ENCODE measurements around the gene AUTS2.

DNA sequence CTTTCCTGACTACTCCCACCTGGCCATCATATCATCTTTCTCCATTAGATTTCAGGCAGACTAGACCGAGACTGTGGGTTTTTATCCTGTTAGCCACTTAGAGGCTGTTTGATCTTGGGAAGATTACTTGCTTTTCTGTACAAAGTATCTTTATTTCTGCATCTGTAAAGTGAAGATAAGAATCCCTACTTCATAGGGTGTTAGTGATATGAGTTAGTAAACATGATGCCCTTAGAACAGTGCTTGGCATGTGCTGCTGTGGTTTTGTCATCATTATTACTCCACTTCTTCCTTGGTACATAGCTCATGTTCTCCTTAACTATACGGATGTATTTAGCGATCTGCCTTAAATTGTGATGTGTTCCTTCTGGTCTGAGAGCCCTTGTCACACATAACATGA is 165.2 kb downstream of the AUTS2 start:
- TF ChIP-seq, protein P1, sequence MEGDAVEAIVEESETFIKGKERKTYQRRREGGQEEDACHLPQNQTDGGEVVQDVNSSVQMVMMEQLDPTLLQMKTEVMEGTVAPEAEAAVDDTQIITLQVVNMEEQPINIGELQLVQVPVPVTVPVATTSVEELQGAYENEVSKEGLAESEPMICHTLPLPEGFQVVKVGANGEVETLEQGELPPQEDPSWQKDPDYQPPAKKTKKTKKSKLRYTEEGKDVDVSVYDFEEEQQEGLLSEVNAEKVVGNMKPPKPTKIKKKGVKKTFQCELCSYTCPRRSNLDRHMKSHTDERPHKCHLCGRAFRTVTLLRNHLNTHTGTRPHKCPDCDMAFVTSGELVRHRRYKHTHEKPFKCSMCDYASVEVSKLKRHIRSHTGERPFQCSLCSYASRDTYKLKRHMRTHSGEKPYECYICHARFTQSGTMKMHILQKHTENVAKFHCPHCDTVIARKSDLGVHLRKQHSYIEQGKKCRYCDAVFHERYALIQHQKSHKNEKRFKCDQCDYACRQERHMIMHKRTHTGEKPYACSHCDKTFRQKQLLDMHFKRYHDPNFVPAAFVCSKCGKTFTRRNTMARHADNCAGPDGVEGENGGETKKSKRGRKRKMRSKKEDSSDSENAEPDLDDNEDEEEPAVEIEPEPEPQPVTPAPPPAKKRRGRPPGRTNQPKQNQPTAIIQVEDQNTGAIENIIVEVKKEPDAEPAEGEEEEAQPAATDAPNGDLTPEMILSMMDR (IDR thresholded peaks at IDR 0.05), result no peak
- TF ChIP-seq POLR2A (IDR thresholded peaks at IDR 0.05), result no peak

All from thyroid gland (tissue), 4 donors.